Left colon (tissue), 2 donors: ENCODE results near the gene ZPR1. TPM values are rescaled to one million over a fixed set of nuclear protein-coding genes. Genes with fewer than 3 reads are reported as not detected.

Source experiments
- ATAC-seq: fragments of 200-7000 bp; cut with Tn5 transposase; one replicate; pipeline ENCODE4 v1.9.1; 2020; ENCODE audit warnings: mild to moderate bottlenecking, moderate library complexity
- DNase-seq, 2 donors: peaks; one replicate each; pipeline ENCODE4 v3.0.0-alpha.2; 2020
- intact Hi-C, 2 donors: fragments of 100-400 bp; cut with DNase I in 1 of 2; cut with micrococcal nuclease in 1 of 2; formaldehyde crosslinking; loops; one replicate each; pipeline versions ENCODE4 v1.11.2 to v1.14.0; 2022; cut with DNase I, micrococcal nuclease
- total RNA-seq, 2 donors: library from RNA; stranded (reverse); fragmentation: NEBNext Ultra II Directional; extraction: Animal tissue kit (Norgen Biotek cat#: 25700); gene quantifications; one replicate each; pipeline ENCODE4 v1.2.1, GENCODE V29; 2021
- donor health status: DM: no; HTN: no; CAD: no.
- donor health status: DM: yes; HTN: yes; CAD: no.

The ZPR1 gene
- total RNA-seq, 2 donors from 2014 or later, result 28.4 to 30.9 TPM

GRCh38 chr11:116797816-116798215 lies 10.0 kb upstream of the ZPR1 start:
- no peak for DNase-seq
- no peak for ATAC-seq
- intact Hi-C loops, result loop anchor here in 1 of 2 donors (10.0 kb wide), 1 partner anchor 307 kb away; no protein-coding TSS in a partner anchor

- ATAC-seq, result no peak
- intact Hi-C loops, result loop anchor here in 1 of 2 donors (10.0 kb wide), 1 partner anchor 308 kb away; no protein-coding TSS in a partner anchor
- no peak for DNase-seq
Measured at GRCh38 chr11:116796548-116796947, 8.7 kb upstream of the ZPR1 start.

GRCh38 chr11:116794851-116795250 lies 7.0 kb upstream of the ZPR1 start:
- DNase-seq (no peak), ATAC-seq (no peak)
- intact Hi-C loops, result loop anchor here (5.0 to 10.0 kb wide), 2 partner anchors 310 to 312 kb away; no protein-coding TSS in a partner anchor

GRCh38 chr11:116793772-116794097 lies 5.9 kb upstream of the ZPR1 start:
- intact Hi-C loops, result loop anchor here (5.0 to 10.0 kb wide), 2 partner anchors 311 to 314 kb away; no protein-coding TSS in a partner anchor
- ATAC-seq, result peak; percentile 53
- no peak for DNase-seq

GRCh38 chr11:116792869-116793771 lies 5.3 kb upstream of the ZPR1 start:
- DNase-seq, result no peak
- no peak for ATAC-seq
- intact Hi-C loops, result loop anchor here (5.0 to 10.0 kb wide), 2 partner anchors 312 to 314 kb away; no protein-coding TSS in a partner anchor

- intact Hi-C loops, result loop anchor here (5.0 to 10.0 kb wide), 2 partner anchors 312 to 315 kb away; no protein-coding TSS in a partner anchor
- ATAC-seq (no peak), DNase-seq (no peak)
Measured at GRCh38 chr11:116792144-116792868, 4.5 kb upstream of the ZPR1 start.

- no peak for DNase-seq
- ATAC-seq, result no peak
- intact Hi-C loops, result loop anchor here (5.0 to 10.0 kb wide), 2 partner anchors 313 to 316 kb away; no protein-coding TSS in a partner anchor
Measured at GRCh38 chr11:116791813-116792143, 4.0 kb upstream of the ZPR1 start, which contains the start of gene APOA5. Gene APOA5, minus strand, starts transcription at chr11:116791879. Its CDS starts 19 bp downstream, at chr11:116791860.

- peak; percentile 51 for ATAC-seq
- peak; percentile 58 to 82 for DNase-seq
- intact Hi-C loops, result loop anchor here (5.0 to 10.0 kb wide), 2 partner anchors 314 to 316 kb away; no protein-coding TSS in a partner anchor
Measured at GRCh38 chr11:116791002-116791812, 3.4 kb upstream of the ZPR1 start.

- DNase-seq, result peak in 1 of 2 donors; percentile 8
- ATAC-seq, result no peak
- intact Hi-C loops, result loop anchor here (5.0 to 10.0 kb wide), 2 partner anchors 314 to 317 kb away; no protein-coding TSS in a partner anchor
Measured at GRCh38 chr11:116790167-116791001, 2.6 kb upstream of the ZPR1 start.

- intact Hi-C loops, result no loop called here
- DNase-seq (no peak), ATAC-seq (no peak)
Measured at GRCh38 chr11:116788975-116789374, 1.2 kb upstream of the ZPR1 start.

GRCh38 chr11:116788534-116788933 lies 711 bp upstream of the ZPR1 start:
- intact Hi-C loops, result no loop called here
- ATAC-seq, result no peak
- peak in 1 of 2 donors; percentile 10 for DNase-seq

GRCh38 chr11:116787436-116787785 lies 412 bp downstream of the ZPR1 start:
- ATAC-seq (peak; percentile 18), DNase-seq (no peak)
- intact Hi-C loops, result no loop called here

GRCh38 chr11:116786966-116787365 lies 857 bp downstream of the ZPR1 start:
- DNase-seq, result no peak
- intact Hi-C loops, result no loop called here
- no peak for ATAC-seq

- no peak for ATAC-seq
- DNase-seq, result no peak
- intact Hi-C loops, result no loop called here
Measured at GRCh38 chr11:116786326-116786725, 1.5 kb downstream of the ZPR1 start.

- intact Hi-C loops, result no loop called here
Measured at GRCh38 chr11:116782728-116783127, 5.1 kb downstream of the ZPR1 start.

GRCh38 chr11:116778556-116778955 lies 9.3 kb downstream of the ZPR1 start:
- DNase-seq, result no peak
- no peak for ATAC-seq
- intact Hi-C loops, result no loop called here

More at GRCh38 chr11:116782728-116783127, 5.1 kb downstream of the ZPR1 start:
- ATAC-seq (no peak), DNase-seq (no peak)

- intact Hi-C loops, result no loop called here
- no peak for ATAC-seq
- no peak for DNase-seq
Measured at GRCh38 chr11:116777056-116777455, 10.8 kb downstream of the ZPR1 start.

- no peak for DNase-seq
- ATAC-seq, result no peak
- intact Hi-C loops, result no loop called here
Measured at GRCh38 chr11:116776522-116776984, 11.3 kb downstream of the ZPR1 start.
